ENCODE measurements around the gene RAB9A.
A peak's percentile ranks its signal among the peaks of the same experiment; 100 is the strongest.
"Not testable (repeated sequence)": the region's sequence is repeated elsewhere in the genome, so short reads cannot be mapped to it uniquely, and the experiment has no call there.

Gene RAB9A, protein sequence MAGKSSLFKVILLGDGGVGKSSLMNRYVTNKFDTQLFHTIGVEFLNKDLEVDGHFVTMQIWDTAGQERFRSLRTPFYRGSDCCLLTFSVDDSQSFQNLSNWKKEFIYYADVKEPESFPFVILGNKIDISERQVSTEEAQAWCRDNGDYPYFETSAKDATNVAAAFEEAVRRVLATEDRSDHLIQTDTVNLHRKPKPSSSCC

DNA sequence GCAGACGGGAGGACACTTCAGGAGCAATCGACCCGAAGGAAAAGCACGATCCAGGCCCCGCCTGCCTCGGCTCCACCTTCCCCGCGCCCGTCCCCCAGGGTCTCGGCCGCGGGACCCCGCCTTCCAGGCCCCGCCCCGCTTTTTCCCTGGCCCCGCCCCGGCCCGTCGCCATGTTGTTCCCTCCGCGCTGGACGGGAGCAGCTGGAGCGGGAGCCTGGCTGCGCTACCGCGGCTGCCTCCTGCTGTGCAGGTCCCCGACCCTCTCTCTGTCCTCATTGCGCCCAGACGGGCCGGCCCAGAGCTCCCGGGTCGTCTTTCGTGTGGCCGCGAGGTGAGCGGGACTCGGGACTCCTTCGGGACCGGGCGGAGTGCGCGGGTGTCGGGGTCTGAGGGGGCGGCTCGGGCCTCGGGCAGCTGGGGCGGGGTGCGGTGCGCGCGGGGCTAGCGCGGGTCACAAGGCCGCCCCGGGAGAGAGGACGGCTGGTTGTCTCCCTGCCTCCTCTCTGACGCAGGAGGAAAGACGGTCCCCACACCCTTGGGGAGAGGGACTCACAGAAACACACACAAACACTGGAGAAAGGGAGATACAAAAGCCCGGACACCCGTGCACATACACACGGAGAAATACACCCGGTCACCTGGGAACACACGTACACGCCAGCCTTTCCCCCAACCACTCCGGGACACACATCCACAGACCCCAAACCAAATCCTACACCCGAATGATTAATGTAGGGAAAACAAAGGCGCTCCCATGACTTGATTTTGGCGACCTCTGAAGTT is at the start of gene RAB9A:
TSS of gene RAB9A (plus strand) at position 171 of the 783 bp plus-strand sequence. CDS start 19,619 bp downstream, outside the sequence.
- DNase-seq (ENCODE audit: extremely low read depth in 1 of 2, low read depth in 1 of 2) = peak; percentile 69 to 70

DNA sequence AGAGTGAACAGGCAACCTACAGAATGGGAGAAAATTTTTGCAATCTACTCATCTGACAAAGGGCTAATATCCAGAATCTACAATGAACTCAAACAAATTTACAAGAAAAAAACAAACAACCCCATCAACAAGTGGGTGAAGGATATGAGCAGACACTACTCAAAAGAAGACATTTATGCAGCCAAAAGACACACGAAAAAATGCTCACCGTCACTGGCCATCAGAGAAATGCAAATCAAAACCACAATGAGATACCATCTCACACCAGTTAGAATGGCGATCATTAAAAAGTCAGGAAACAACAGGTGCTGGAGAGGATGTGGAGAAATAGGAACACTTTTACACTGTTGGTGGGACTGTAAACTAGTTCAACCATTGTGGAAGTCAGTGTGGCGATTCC is 47.2 kb upstream of the RAB9A start:
- DNase-seq (ENCODE audit: extremely low read depth in 1 of 2, low read depth in 1 of 2) = not testable (repeated sequence)

DNA sequence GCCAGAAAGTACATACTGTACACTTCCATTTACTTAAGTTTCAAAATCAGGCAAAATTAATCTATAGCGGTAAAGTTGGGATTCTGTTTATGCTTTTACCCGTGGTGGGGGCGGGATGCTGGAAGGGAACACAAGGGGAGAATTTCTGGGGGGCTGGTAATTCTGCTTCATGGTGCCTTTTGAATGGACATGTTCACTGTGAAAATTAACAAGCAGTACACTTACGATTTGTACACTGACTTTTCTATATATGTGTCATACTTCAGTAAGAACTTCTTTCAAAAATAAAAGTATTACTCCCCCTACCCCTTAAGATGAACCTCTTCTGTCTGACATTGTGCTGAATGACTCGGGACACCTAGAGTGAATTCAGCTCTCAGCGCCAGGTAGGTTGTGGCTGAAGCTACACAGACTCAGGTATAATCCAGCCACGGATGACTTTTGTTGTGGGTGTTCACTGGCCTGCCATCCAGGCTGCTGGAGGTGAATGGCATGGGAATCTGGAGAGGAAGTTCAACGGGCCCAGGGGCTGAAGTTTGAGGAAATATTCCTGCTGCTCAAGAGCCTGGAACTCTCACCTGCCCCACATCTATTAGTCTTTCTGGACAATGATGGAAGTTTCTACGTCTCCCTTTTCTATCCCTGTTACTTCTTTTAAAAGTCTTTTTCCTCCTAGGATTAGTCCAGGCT is 43.3 kb upstream of the RAB9A start:
- DNase-seq (ENCODE audit: extremely low read depth in 1 of 2, low read depth in 1 of 2) = no peak

DNA sequence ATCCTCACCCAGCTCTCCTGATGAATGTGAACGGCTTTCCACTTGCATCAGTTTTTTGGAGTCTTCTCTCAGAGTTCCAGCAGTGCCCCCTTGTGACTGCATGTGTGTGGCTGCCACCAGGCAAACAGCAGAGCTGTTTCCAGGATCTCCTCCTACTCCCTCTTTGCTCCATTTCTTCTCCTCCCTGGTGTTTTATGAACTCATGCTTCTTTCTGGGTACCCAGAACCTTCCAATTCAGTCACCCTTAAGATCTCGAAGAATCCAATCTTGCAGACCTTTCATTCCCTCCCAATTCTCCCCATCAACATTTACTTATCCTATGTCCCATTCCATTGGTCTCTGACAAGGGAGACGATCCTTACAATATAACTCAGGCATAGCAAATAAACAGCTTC is 42.8 kb upstream of the RAB9A start:
- DNase-seq (ENCODE audit: extremely low read depth in 1 of 2, low read depth in 1 of 2) = no peak

DNA sequence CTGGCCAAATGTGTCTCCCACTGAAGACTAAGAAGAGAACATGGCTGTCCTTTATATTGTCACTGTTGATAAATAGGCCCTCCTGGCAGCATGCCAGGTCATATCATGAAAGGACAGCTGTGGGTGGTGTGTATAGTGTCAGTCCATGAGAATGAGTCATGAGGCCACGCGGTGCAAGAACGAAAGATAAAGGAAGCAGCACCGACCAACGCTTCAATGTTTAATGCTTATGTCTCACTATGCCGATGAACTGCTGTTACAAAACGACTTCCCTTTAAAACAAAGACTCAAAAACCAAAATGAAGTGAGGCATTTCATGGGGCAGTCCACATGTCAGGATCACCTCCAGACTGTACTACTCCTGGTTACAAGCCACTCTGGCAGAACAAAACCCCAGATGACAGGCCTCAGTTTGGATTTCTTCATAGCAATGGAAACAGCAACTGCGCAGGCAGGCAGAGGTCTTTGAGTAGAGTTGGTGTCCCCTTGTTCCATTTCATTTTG is 41.2 kb upstream of the RAB9A start:
- peak; percentile 7 to 50 for DNase-seq (ENCODE audit: extremely low read depth in 1 of 2, low read depth in 1 of 2)

DNA sequence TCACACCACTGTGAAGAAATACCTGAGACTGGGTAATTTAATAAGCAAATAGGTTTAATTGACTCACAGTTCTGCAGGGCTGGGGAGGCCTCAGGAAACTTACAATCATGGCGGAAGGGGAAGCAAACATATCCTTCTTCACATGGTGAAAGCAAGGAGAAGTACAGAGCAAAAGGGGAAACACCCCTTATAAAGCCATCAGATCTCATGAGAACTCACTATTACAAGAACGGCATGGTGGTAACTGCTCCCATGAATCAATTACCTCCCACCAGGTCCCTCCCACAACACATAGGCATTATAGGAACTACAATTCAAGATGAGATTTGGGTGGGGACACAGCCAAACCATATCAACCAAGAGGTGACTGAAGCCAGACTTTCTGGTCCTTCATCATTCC is 40.6 kb upstream of the RAB9A start:
- DNase-seq (ENCODE audit: extremely low read depth in 1 of 2, low read depth in 1 of 2) = not testable (repeated sequence)

DNA sequence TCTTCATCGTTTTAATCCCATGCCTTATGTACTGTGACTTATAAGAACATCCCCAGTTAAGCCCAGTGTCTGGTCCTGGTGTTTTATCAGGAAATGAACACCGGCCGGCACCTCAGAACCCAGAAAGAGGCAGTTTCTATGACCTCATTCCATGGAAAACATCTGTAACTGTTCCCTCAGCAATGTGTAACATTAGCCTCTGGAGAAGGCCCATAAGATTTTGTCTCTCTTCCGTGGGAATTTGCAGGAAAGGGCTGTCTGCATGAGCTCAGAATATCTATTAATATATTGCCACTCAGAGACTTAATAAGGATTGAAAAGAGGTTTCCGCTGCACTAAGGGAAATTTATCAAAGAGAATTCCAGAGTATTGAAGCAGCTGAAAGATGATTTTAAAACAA is 39.1 kb upstream of the RAB9A start:
- no peak for DNase-seq (ENCODE audit: extremely low read depth in 1 of 2, low read depth in 1 of 2)

DNA sequence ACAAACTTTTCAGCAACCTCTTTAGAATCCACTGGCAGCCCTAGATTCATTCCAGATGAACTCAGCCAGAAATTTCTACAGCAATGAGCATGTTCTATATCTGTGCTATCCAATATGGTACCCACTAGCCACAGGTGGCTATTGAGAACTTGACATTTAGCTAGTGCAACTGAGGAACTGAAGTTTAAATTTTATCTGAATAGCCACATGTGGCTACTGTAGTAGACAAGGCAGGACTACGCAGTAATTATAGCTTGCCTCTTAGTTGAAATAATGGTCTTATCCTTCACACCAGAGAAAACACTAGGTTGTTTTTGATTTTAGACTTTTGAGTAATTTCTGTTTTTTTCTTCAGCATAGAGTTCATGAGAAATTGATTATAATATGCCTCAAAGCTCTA is 38.6 kb upstream of the RAB9A start:
- no peak for DNase-seq (ENCODE audit: extremely low read depth in 1 of 2, low read depth in 1 of 2)

DNA sequence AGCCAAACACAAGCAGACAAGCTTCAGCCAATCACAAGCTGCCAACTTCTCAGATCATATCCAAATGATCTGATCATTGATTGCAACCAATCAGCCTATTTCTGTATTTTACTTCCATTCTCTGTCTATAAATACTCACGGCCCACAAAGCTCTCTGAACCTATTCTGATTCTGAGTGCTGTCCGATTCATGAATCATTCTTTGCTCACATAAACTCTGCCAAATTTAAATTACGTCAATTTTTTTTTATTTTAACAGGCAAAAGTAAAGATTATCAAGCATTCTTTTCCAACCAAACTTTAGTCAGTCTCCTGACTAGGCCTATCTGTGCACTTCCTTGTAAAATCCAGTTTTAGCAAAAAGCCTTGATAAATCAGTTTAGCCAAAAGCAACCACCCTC is 37.8 kb upstream of the RAB9A start:
- no peak for DNase-seq (ENCODE audit: extremely low read depth in 1 of 2, low read depth in 1 of 2)

DNA sequence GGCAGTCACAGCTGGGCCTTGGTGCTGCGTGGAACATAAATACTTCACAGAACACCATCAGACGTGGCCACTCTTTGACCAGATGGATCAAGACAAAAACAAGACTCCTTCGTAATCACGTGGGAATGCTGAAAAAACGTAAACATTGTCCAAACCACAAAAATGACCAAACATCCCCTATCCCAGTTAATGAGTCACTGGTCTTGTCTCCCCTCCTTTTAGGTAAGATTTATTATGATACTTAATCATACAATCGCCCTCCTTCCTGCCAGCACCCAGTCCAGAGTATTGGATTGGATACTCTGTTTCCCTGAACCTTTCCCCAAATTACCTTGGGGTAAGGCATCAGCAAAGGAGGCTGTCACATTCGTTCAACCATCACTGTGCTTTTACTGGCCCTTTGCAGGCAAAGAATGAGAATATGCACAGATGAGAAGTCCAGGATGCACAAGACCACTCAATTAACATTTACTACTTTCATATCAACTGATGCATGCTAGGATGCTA is 36.6 kb upstream of the RAB9A start:
- DNase-seq (ENCODE audit: extremely low read depth in 1 of 2, low read depth in 1 of 2) = no peak

DNA sequence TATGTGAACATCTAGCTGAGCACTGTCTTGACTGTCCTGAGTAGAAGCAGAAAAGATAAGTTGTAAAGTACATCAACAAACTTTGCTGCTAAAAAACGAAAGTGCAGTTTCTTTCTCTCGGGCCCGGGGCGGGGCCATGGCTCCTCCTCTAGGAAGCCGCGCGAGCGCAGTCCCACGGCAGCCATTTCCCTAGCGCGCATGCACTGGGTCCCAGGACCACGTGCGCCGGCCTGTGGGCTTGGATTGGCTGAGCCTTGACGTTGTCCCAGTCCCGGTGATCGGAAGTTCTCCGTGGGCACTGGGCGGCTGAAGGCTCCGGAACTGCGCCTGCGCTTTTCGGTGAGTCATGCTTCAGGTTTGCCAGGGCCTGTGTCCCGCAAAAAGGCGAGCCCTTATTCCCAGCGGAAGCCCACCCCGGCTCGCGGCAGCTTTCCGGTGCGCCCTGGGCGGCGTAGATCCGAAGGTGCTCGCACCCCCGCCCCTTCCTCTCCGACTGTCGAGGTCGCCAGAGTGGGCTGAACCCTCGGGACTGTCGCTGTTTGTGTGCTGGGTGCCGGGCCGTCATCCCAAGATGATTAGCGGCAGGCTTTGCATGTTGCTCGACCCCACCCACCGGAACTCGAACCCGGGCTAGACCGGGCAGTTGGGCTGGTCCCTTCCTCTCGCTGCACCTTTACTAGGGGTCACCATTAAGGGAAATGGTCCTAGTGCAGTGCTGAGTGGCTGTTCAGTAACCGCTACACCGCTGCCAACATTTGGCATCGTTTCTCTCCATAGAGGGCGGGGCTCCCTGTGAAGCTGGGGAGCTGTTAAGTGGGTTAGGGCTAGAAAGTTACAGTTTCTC is 35.9 kb upstream of the RAB9A start, which contains the start of gene TCEANC:
TSS of gene TCEANC (plus strand) at position 292 of the 844 bp plus-strand sequence. CDS start 9,368 bp downstream, outside the sequence.
- DNase-seq (ENCODE audit: extremely low read depth in 1 of 2, low read depth in 1 of 2) = peak; percentile 89 to 95

DNA sequence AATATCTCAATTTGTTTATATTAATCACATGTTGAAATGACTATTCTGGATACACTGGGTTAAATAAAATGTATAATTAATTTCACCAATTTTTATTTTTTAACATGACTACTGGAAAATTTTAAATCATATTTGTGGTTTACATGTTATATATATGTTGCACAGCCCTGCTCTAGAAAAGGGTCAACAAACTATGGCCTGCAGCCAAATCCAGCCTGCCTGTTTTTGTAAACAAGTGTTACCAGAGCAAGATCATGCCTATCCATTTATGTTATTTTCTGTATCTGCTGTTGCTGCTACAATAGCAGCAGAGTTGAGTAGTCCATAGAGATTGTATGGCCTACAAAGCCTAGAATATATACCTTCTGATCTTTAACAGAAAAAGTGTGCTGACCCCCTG is 34.8 kb upstream of the RAB9A start:
- DNase-seq (ENCODE audit: extremely low read depth in 1 of 2, low read depth in 1 of 2) = no peak

DNA sequence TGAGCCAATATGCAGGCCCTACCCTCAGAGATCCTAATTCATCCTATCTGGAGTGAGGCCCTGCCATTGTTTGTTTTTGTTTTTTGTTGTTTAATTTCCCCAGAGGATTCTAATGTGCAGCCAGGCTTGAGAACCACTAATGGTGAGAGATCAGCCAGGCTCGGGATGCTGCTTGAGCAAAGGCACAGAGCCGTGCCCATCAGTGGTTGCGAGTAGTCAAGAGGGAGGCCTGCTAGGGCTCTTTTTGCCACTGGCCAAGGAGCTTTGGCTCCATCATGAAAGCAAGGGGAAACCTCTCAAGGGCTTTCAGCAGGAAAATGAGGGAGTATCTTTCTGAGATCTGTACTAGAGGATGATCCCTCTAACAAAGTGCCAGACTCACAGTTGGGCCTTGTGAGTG is 33.3 kb upstream of the RAB9A start:
- DNase-seq (ENCODE audit: extremely low read depth in 1 of 2, low read depth in 1 of 2) = no peak

DNA sequence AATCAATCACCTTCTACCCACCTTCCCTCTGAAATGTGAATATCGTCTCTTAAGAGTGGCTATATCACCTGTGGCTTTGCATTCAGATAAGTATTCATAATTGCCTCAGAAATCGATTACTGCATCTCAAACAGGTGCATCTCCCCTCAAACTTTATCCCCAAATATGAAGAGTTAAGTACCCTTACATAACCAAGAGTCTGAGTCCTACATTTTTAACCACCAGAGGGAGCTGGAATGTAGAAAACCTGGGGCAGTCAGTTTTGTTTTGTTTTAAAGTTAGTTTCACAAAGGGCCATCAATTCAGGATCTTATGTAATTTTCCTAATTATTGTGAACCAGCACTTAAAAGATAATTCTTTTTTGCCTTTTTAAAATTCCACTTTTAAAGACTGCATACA is 30.3 kb upstream of the RAB9A start:
- no peak for DNase-seq (ENCODE audit: extremely low read depth in 1 of 2, low read depth in 1 of 2)

DNA sequence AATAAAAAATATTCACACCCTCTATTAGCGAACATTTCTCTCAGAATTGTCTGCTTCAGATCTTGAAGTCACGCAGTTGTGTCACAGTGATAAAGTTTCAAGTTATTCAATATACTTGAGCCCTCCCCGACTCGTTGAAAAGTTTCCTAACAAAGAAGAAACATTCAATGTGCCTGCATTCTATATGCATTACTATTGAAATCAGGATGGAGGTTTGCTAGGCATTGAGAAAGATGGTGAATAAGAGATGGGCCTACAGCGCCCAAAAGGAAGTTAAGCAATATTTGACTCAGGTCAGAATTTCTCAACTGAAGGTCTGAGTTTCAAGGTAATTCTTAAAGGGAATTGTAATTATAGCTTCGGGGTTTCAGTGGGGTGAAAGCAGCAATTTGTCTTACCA is 29.9 kb upstream of the RAB9A start:
- DNase-seq (ENCODE audit: extremely low read depth in 1 of 2, low read depth in 1 of 2) = no peak

DNA sequence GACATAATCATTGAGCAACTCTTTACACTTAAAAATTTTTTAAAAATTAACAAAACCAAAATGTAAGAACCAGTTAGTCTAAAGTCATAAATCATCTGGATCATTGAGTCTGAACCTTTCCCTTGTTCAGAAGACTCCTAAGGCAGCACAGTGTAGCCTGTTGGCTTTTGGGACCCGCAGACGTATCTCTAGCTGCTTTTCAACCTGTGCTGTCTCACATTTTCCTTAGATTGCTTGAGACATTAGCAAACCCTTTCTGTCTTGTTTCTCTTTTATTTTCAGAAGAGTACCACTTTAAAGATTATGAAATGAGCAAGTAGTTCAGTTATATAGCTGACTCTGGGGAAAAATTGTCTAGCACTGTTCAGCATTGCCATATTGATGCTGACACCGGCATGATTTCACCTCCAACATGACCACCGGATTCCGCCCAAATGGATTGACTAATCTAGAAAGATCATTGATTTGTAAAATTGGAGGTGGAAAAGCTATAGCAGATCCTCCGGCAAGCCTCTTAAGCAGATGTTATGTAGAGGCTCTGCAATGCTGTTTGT is 27.1 kb upstream of the RAB9A start:
- no peak for DNase-seq (ENCODE audit: extremely low read depth in 1 of 2, low read depth in 1 of 2)

DNA sequence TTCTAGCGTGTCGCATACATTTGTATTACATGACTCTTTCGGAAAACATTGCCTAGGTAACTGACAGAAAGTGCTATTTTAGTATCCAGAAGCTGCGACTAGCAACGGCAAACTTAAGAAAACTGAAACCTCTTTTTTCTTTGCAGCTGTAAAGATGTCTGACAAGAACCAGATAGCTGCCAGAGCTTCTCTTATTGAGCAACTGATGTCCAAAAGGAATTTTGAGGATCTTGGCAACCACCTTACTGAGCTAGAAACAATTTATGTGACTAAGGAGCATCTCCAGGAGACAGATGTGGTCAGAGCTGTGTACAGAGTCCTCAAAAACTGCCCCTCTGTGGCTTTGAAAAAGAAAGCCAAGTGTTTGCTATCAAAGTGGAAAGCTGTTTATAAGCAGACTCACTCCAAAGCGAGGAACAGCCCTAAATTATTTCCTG is 26.6 kb upstream of the RAB9A start:
- no peak for DNase-seq (ENCODE audit: extremely low read depth in 1 of 2, low read depth in 1 of 2)

DNA sequence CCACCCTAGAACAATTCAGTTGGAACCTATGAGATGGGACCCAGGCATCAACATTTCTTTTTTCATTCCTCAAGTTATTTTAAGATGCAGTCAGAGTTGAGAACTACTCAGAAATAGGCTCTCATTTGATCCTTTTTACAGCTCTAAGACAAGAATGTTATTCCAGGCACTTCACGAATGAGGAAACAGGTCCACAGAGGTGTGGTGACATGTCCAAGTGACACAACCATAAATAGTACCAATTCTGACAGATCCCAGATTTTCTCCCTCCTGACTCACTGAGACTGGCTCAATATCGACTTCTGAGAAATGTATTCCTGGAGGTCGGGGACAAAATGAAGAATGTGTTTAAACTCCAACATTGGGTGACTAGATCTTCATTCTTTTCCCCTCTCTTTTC is 24.9 kb upstream of the RAB9A start:
- no peak for DNase-seq (ENCODE audit: extremely low read depth in 1 of 2, low read depth in 1 of 2)

DNA sequence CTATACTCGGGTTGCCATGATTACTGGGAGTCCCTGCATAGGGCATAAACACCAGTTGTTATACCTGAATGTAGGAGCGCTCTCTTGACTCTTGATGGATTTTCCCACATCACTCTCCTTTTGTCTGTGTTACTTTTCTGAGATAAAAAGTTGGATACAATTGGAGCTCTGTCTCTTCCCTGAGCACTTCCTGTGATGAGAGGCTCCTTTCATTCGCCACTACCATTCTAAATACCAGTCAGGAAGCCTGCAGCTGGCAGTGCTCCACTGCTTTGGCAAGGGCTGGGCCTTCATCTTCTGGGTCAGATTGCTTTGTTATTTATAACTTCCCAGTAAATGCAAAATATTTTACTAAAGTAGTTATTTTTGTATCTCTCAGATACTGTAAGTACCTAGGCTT is 22.1 kb upstream of the RAB9A start:
- no peak for DNase-seq (ENCODE audit: extremely low read depth in 1 of 2, low read depth in 1 of 2)

DNA sequence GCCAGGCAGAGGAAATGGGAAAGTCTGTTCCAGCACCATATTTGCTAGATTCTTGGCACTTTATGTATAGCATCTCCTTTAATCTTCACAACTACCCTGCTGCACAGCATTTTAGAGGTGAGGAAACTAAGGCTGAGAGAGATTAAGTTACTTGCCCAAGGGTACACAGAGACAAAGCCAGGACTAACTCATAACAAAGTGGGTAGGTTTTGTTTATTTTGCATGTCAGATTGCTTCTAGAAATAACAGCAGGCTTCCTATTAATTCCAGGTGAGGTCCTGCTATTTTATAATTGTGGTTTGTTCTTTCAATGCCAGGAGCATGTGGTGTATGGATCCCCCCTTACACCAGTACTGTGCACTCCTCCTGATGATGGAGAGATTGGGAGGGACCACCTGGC is 21.0 kb upstream of the RAB9A start:
- DNase-seq (ENCODE audit: extremely low read depth in 1 of 2, low read depth in 1 of 2) = no peak

Measured in stimulated activated CD8-positive, alpha-beta memory T cell treated with anti-CD3 and anti-CD28 coated beads, Interleukin-7, amount 100 ng/mL, for 48 hours (primary cell).